Ovary (tissue), 9 donors: ENCODE results near the gene SNRPA1. TPM values are rescaled to one million over a fixed set of nuclear protein-coding genes. Genes with fewer than 3 reads are reported as not detected.

ENCODE experiments used
- DNase-seq, 5 donors: peaks; one replicate each; pipeline ENCODE4 v3.0.0-alpha.2; 2019 to 2020
- H3K27ac ChIP-seq, 2 donors: fragments of 200-600 bp; one replicate each; pipeline versions ENCODE4 v1.5.1 to v1.8.0; 2019 to 2022
- H3K27me3 ChIP-seq: fragments of 200-600 bp; one replicate; pipeline ENCODE4 v1.8.0; 2022
- H3K36me3 ChIP-seq: fragments of 200-600 bp; sonication (generic); one replicate; pipeline ENCODE4 v1.5.1; 2019
- H3K4me1 ChIP-seq: one replicate; pipeline ENCODE4 v1.8.1; 2013; ENCODE audit warnings: mild to moderate bottlenecking, moderate library complexity; ENCODE audit not compliant: insufficient read depth
- H3K4me3 ChIP-seq: fragments of 200-600 bp; sonication (generic); one replicate; pipeline ENCODE4 v1.5.1; 2017
- H3K9me3 ChIP-seq, 2 donors: fragments of 200-600 bp in 1 of 2; sonication (generic) in 1 of 2; one replicate each; pipeline versions ENCODE4 v1.5.1 to v1.8.1; 2013 to 2019; ENCODE audit warnings: mild to moderate bottlenecking in 1 of 2, moderate library complexity in 1 of 2
- CTCF ChIP-seq, 3 donors: fragments of 450-650 bp in 2 of 3; fragments of 200-600 bp in 1 of 3; IDR thresholded peaks; one replicate each; pipeline versions ENCODE4 v1.5.1 to v1.8.0; 2016 to 2022; ENCODE audit warnings: antibody characterized with exemption in 3 of 3, mild to moderate bottlenecking in 1 of 3
- EP300 ChIP-seq: sonication (generic); formaldehyde crosslinking; IDR thresholded peaks from one replicate; pipeline ENCODE4 v1.6.1; 2017; ENCODE audit warnings: antibody characterized with exemption
- POLR2A ChIP-seq: fragments of 450-650 bp; IDR thresholded peaks from one replicate; pipeline ENCODE4 v1.6.1; 2017; ENCODE audit warnings: antibody characterized with exemption, mild to moderate bottlenecking, moderate library complexity
- WGBS, 3 donors: extraction: QIAGEN DNeasy Blood & Tissue Kit in 1 of 3; methylation state at CpG; one replicate each; pipeline versions ENCODE4 v1.1.5 to v1.1.7; 2013 to 2017; 5-methylcytosine and 5-hydroxymethylcytosine counted together
- intact Hi-C, 4 donors: fragments of 100-400 bp; cut with DNase I; formaldehyde crosslinking; loops; one replicate each; pipeline versions ENCODE4 v1.11.0 to v1.15.1; 2022 to 2023
- polyA plus RNA-seq, 2 donors: library from polyadenylated mRNA; stranded (reverse); fragments of 200-250 nt in 1 of 2; fragments of 350-450 nt in 1 of 2; fragmentation: Illumina TruSeq in 1 of 2; extraction: RNeasy Lipid Tissue Mini Kit (QIAGEN cat#74804) in 1 of 2; gene quantifications; one replicate each; pipeline ENCODE4 v1.2.3, GENCODE V29; 2013 to 2014
- total RNA-seq, 7 donors: library from RNA; depleted of rRNA in 2 of 7; stranded (reverse); fragments of >200 nt in 2 of 7; fragmentation: NEBNext Ultra II Directional in 3 of 7; extraction: Animal tissue kit (Norgen Biotek cat#: 25700) in 3 of 7; gene quantifications; one replicate each; pipeline versions ENCODE4 v1.1.0 to v1.2.4, GENCODE V29; 2016 to 2023
- donor health status: DM: no; HTN: no; CAD: no; lungs with moderate emphysema.
- donor health status: DM: no; HTN: no; CAD: no.
- donor health status: Bipolar disorder and iron deficiency.
- donor health status: DM: yes; HTN: yes; CAD: no.
- donor health status: DM: no; HTN: no; CAD: no.
- donor health status: DM: yes; HTN: yes; CAD: no.

Gene SNRPA1
- total and polyA plus RNA-seq, 9 donors, result 18.6 to 55.1 (median 39.8) TPM

GRCh38 chr15:101332061-101332467 is 37.0 kb upstream of the SNRPA1 start:
- intact Hi-C loops, result no loop called here
- 88 to 91% (median 89%) methylated on average over 7 of the region's 7 CpGs for WGBS, 3 donors

GRCh38 chr15:101329867-101330380 is 34.9 kb upstream of the SNRPA1 start:
- no peak for TF ChIP-seq CTCF (IDR thresholded peaks at IDR 0.05)
- no peak for TF ChIP-seq EP300
- TF ChIP-seq POLR2A, result no peak
- H3K36me3 ChIP-seq, result no peaks in the 10 kb centered on the region
- H3K4me1 ChIP-seq, result no peaks in the 10 kb centered on the region
- H3K4me3 ChIP-seq, result no peak overlapping the region
- H3K27me3 ChIP-seq, result no peaks in the 10 kb centered on the region
- DNase-seq, result no peak
- H3K27ac ChIP-seq, result no peak overlapping the region
- WGBS, 3 donors, result 81 to 93% (median 87%) methylated on average over 9 of the region's 9 CpGs
- intact Hi-C loops, result no loop called here
- no peaks in the 10 kb centered on the region for H3K9me3 ChIP-seq

More at GRCh38 chr15:101332061-101332467, 37.0 kb upstream of the SNRPA1 start:
- Histone ChIP-seq H3K27me3 (no peaks in the 10 kb centered on the region), H3K4me3 (no peak overlapping the region), H3K27ac (no peak overlapping the region), H3K9me3 (no peaks in the 10 kb centered on the region), H3K4me1 (no peaks in the 10 kb centered on the region), H3K36me3 (no peaks in the 10 kb centered on the region)
- TF ChIP-seq POLR2A, result no peak
- TF ChIP-seq EP300, result no peak
- no peak for TF ChIP-seq CTCF (IDR thresholded peaks at IDR 0.05)
- DNase-seq, result no peak

GRCh38 chr15:101329309-101329863 is 34.3 kb upstream of the SNRPA1 start:
- intact Hi-C loops, result no loop called here
- Histone ChIP-seq H3K4me1 (no peaks in the 10 kb centered on the region), H3K27ac (no peak overlapping the region), H3K4me3 (no peak overlapping the region), H3K27me3 (no peaks in the 10 kb centered on the region), H3K9me3 (no peaks in the 10 kb centered on the region), H3K36me3 (no peaks in the 10 kb centered on the region)
- 79 to 85% (median 85%) methylated on average over 14 of the region's 14 CpGs for WGBS, 3 donors
- DNase-seq, result no peak
- no peak for TF ChIP-seq CTCF (IDR thresholded peaks at IDR 0.05)

- H3K27ac ChIP-seq, result no peak overlapping the region
- 90 to 94% (median 91%) methylated on average over 14 of the region's 14 CpGs for WGBS, 3 donors
- no peak overlapping the region for H3K4me3 ChIP-seq
- no peak for TF ChIP-seq CTCF (IDR thresholded peaks at IDR 0.05)
- no peak for TF ChIP-seq POLR2A
- no peak for TF ChIP-seq EP300
- no peaks in the 10 kb centered on the region for H3K9me3 ChIP-seq
- H3K36me3 ChIP-seq, result no peaks in the 10 kb centered on the region
- no peak for DNase-seq
- H3K27me3 ChIP-seq, result no peaks in the 10 kb centered on the region
- intact Hi-C loops, result no loop called here
- no peaks in the 10 kb centered on the region for H3K4me1 ChIP-seq
These were observed 33.0 kb upstream of the SNRPA1 start for GRCh38 chr15:101328001-101328400.
